ENCODE results near the gene CAPS. TPM values are rescaled to one million over a fixed set of nuclear protein-coding genes. Genes with fewer than 3 reads are reported as not detected.

The CAPS gene
- total and polyA plus RNA-seq, 2 experiments from 2014 or later, result 15.5 to 17.8 TPM

GRCh38 chr19:5936292-5936592 lies 22.2 kb downstream of the CAPS start:
- Histone ChIP-seq H3K9me3 (ENCODE audit: low read depth) (no peaks in the 10 kb centered on the region), H3K9me2 (replicated peaks; ENCODE audit: insufficient read depth) (no peaks in the 10 kb centered on the region), H3K27ac (no peak overlapping the region), H3K4me3 (no peak overlapping the region), H3K79me2 (peaks cover 69% of the 10 kb centered on the region), H2AFZ (no peak overlapping the region), H3K4me2 (no peak overlapping the region), H4K20me1 (ENCODE audit: insufficient read depth, poor library complexity, severe bottlenecking) (peaks cover 18% of the 10 kb centered on the region), H3K27me3 (no peaks in the 10 kb centered on the region), H3K36me3 (replicated peaks; ENCODE audit: insufficient read depth, low read depth) (no peaks in the 10 kb centered on the region), H3K4me1 (ENCODE audit: insufficient read depth) (peaks cover 25% of the 10 kb centered on the region)
- DNase-seq (ENCODE audit: low spot score), result no peak
- TF ChIP-seq EZH2phosphoT487 (IDR thresholded peaks at IDR 0.05; ENCODE audit: low read depth, severe bottlenecking, unreplicated experiment), result no peak
- WGBS (ENCODE audit: low lambda C conversion rate, missing lambda C conversion rate), result 89% methylated on average over 9 of the region's 9 CpGs

- Histone ChIP-seq H3K9me3 (ENCODE audit: low read depth) (no peaks in the 10 kb centered on the region), H3K79me2 (peaks cover 76% of the 10 kb centered on the region), H3K4me3 (no peak overlapping the region), H4K20me1 (ENCODE audit: insufficient read depth, poor library complexity, severe bottlenecking) (peaks cover 22% of the 10 kb centered on the region), H3K9me2 (replicated peaks; ENCODE audit: insufficient read depth) (no peaks in the 10 kb centered on the region), H3K27me3 (no peaks in the 10 kb centered on the region), H3K27ac (no peak overlapping the region), H3K4me2 (no peak overlapping the region), H3K4me1 (ENCODE audit: insufficient read depth) (peaks cover 32% of the 10 kb centered on the region), H2AFZ (no peak overlapping the region), H3K36me3 (replicated peaks; ENCODE audit: insufficient read depth, low read depth) (no peaks in the 10 kb centered on the region)
- no peak for DNase-seq (ENCODE audit: low spot score)
- TF ChIP-seq EZH2phosphoT487 (IDR thresholded peaks at IDR 0.05; ENCODE audit: low read depth, severe bottlenecking, unreplicated experiment) (no peak), CTCF (IDR thresholded peaks at IDR 0.05; ENCODE audit: poor library complexity) (no peak), EZH2 (IDR thresholded peaks at IDR 0.05; ENCODE audit: borderline replicate concordance) (no peak)
- WGBS (ENCODE audit: low lambda C conversion rate, missing lambda C conversion rate), result 64% methylated on average over 10 of the region's 10 CpGs
These were observed 23.5 kb downstream of the CAPS start for GRCh38 chr19:5937550-5937949.

GRCh38 chr19:5940260-5941208 lies 26.5 kb downstream of the CAPS start:
- Histone ChIP-seq H3K36me3 (replicated peaks; ENCODE audit: insufficient read depth, low read depth) (no peaks in the 10 kb centered on the region), H3K79me2 (peaks cover 87% of the 10 kb centered on the region)

More at GRCh38 chr19:5940260-5941208, 26.5 kb downstream of the CAPS start:
- no peaks in the 10 kb centered on the region for H3K27me3 ChIP-seq
- no peak for TF ChIP-seq EZH2 (IDR thresholded peaks at IDR 0.05; ENCODE audit: borderline replicate concordance)
- TF ChIP-seq CTCF (IDR thresholded peaks at IDR 0.05; ENCODE audit: poor library complexity), result no peak
- no peak for TF ChIP-seq EZH2phosphoT487 (IDR thresholded peaks at IDR 0.05; ENCODE audit: low read depth, severe bottlenecking, unreplicated experiment)
- no peak overlapping the region for H2AFZ ChIP-seq
- H3K9me2 ChIP-seq (replicated peaks; ENCODE audit: insufficient read depth), result no peaks in the 10 kb centered on the region
- H4K20me1 ChIP-seq (ENCODE audit: insufficient read depth, poor library complexity, severe bottlenecking), result peaks cover 44% of the 10 kb centered on the region
- H3K27ac ChIP-seq, result no peak overlapping the region
- H3K4me3 ChIP-seq, result no peak overlapping the region
- H3K9me3 ChIP-seq (ENCODE audit: low read depth), result no peaks in the 10 kb centered on the region
- peaks cover 39% of the 10 kb centered on the region for H3K4me1 ChIP-seq (ENCODE audit: insufficient read depth)
- H3K4me2 ChIP-seq, result no peak overlapping the region
- DNase-seq (ENCODE audit: low spot score), result no peak
- WGBS (ENCODE audit: low lambda C conversion rate, missing lambda C conversion rate), result 93% methylated on average over 21 of the region's 21 CpGs

All from hepatocyte (in vitro differentiated cells).